H1 (cell line): ENCODE measurements around the gene TBC1D22B. TPM values are rescaled to one million over a fixed set of nuclear protein-coding genes. Genes with fewer than 3 reads are reported as not detected.

ENCODE experiments used
- CTCF ChIA-PET: fragments of 300-600 bp; sonication (Branson Sonifier 250); formaldehyde crosslinking; loops from one replicate; lab custom pipeline; 2021; ENCODE audit not compliant: partially characterized antibody; lab: Charles Lee
- POLR2A ChIA-PET: fragments of 300-600 bp; sonication (Branson Sonifier 250); formaldehyde crosslinking; loops from one replicate; lab custom pipeline; 2021; ENCODE audit warnings: inconsistent platforms; ENCODE audit not compliant: partially characterized antibody; lab: Charles Lee
- DNase-seq, 2 experiments: peaks; one replicate each; pipeline versions ENCODE4 v3.0.0 to v3.0.0-alpha.2; 2010 to 2022; ENCODE audit warnings: low spot score in 2 of 2, low read depth in 1 of 2, mixed read lengths in 1 of 2
- FAIRE-seq: peaks from 2 replicates; lab custom pipeline; 2011; peaks lifted over from hg19 to GRCh38; lab: Jason Lieb, UNC
- H2AFZ ChIP-seq: 2 replicates; pipeline ENCODE4 v1.8.1; 2012; ENCODE audit warnings: low read length, inconsistent platforms
- H2AK5ac ChIP-seq: 2 replicates; pipeline ENCODE4 v1.6.1; 2013; ENCODE audit warnings: low read depth, low read length
- H2BK120ac ChIP-seq: replicated peaks from 2 replicates; pipeline ENCODE3; 2013; ENCODE audit warnings: low read depth, low read length, inconsistent platforms
- H2BK12ac ChIP-seq: 2 replicates; pipeline ENCODE4 v1.6.1; 2013; ENCODE audit warnings: low read depth, low read length
- H2BK15ac ChIP-seq: 2 replicates; pipeline ENCODE4 v1.6.1; 2013; ENCODE audit warnings: low read length
- H2BK20ac ChIP-seq: 2 replicates; pipeline ENCODE4 v1.6.1; 2013; ENCODE audit warnings: low read length
- H2BK5ac ChIP-seq: 2 replicates; pipeline ENCODE4 v1.6.1; 2013; ENCODE audit warnings: low read depth, low read length
- H3K14ac ChIP-seq: 2 replicates; pipeline ENCODE4 v1.6.1; 2013; ENCODE audit warnings: inconsistent platforms; ENCODE audit not compliant: insufficient read length
- H3K18ac ChIP-seq: 2 replicates; pipeline ENCODE4 v1.6.1; 2013; ENCODE audit warnings: low read length; ENCODE audit errors: extremely low read depth
- H3K23ac ChIP-seq: 2 replicates; pipeline ENCODE4 v1.6.1; 2013; ENCODE audit warnings: inconsistent platforms; ENCODE audit not compliant: insufficient read length
- H3K23me2 ChIP-seq: 2 replicates; pipeline ENCODE4 v1.6.1; 2013; ENCODE audit warnings: low read depth, low read length
- H3K27ac ChIP-seq: 2 replicates; pipeline ENCODE4 v1.6.1; 2011; ENCODE audit warnings: low read depth, low read length, inconsistent platforms
- H3K27me3 ChIP-seq, 4 experiments: replicated peaks in 1 of 4; 1 replicate in 1 of 4; 2 replicates in 3 of 4; pipeline versions ENCODE4 v1.6.1 to v1.8.1; 2011 to 2013; ENCODE audit warnings: low read length in 3 of 4, mild to moderate bottlenecking in 3 of 4, inconsistent platforms in 2 of 4, mixed read lengths in 2 of 4, moderate library complexity in 1 of 4; ENCODE audit not compliant: control insufficient read depth in 3 of 4, insufficient read depth in 3 of 4; ENCODE audit errors: extremely low read depth in 1 of 4
- H3K36me3 ChIP-seq, 4 experiments: 2 replicates each; pipeline versions ENCODE4 v1.6.1 to v1.8.1; 2011 to 2013; ENCODE audit warnings: mild to moderate bottlenecking in 4 of 4, low read length in 3 of 4, moderate library complexity in 2 of 4, control low read depth in 1 of 4, inconsistent platforms in 1 of 4; ENCODE audit not compliant: insufficient read depth in 4 of 4, control insufficient read depth in 2 of 4
- H3K4ac ChIP-seq: replicated peaks from 2 replicates; pipeline ENCODE3; 2013; ENCODE audit warnings: low read length, low read depth, mixed read lengths, inconsistent platforms; ENCODE audit not compliant: insufficient read length
- H3K4me1 ChIP-seq, 4 experiments: replicated peaks in 1 of 4; 1 replicate in 1 of 4; 2 replicates in 3 of 4; pipeline versions ENCODE4 v1.6.1 to v1.8.1; 2011 to 2013; ENCODE audit warnings: low read length in 3 of 4, inconsistent platforms in 2 of 4, mixed read lengths in 1 of 4; ENCODE audit not compliant: insufficient read depth in 4 of 4, control insufficient read depth in 3 of 4
- H3K4me2 ChIP-seq, 2 experiments: 2 replicates each; pipeline versions ENCODE4 v1.6.1 to v1.8.1; 2011 to 2013; ENCODE audit warnings: low read depth in 2 of 2, low read length in 2 of 2, control low read depth in 1 of 2, inconsistent platforms in 1 of 2, mild to moderate bottlenecking in 1 of 2; ENCODE audit not compliant: insufficient read depth in 1 of 2
- H3K4me3 ChIP-seq, 4 experiments: fragments of 200-600, 300-600 bp in 1 of 4; sonication (generic), shearing (Covaris generic), sonication (Bioruptor Twin) in 1 of 4; 2 replicates each; pipeline versions ENCODE4 v1.5.1 to v1.8.1; 2011 to 2016; ENCODE audit warnings: low read length in 4 of 4, low read depth in 3 of 4, control low read depth in 2 of 4, inconsistent platforms in 2 of 4, mild to moderate bottlenecking in 2 of 4, mixed read lengths in 1 of 4, moderate library complexity in 1 of 4; ENCODE audit not compliant: insufficient read depth in 2 of 4; ENCODE audit errors: extremely low read depth in 1 of 4
- H3K56ac ChIP-seq: replicated peaks from 2 replicates; pipeline ENCODE3; 2013; ENCODE audit warnings: low read depth, mild to moderate bottlenecking, mixed read lengths, low read length, inconsistent platforms; ENCODE audit not compliant: insufficient read length
- H3K79me1 ChIP-seq: 2 replicates; pipeline ENCODE4 v1.6.1; 2013; ENCODE audit warnings: low read depth, low read length, control low read depth
- H3K79me2 ChIP-seq, 2 experiments: 2 replicates each; pipeline versions ENCODE4 v1.6.1 to v1.8.1; 2012 to 2013; ENCODE audit warnings: low read length in 2 of 2, mild to moderate bottlenecking in 2 of 2, inconsistent platforms in 1 of 2; ENCODE audit not compliant: insufficient read depth in 2 of 2, control insufficient read depth in 1 of 2
- H3K9ac ChIP-seq, 4 experiments: replicated peaks in 1 of 4; 1 replicate in 1 of 4; 2 replicates in 3 of 4; pipeline versions ENCODE4 v1.6.1 to v1.8.1; 2011 to 2013; ENCODE audit warnings: low read depth in 3 of 4, low read length in 3 of 4, control low read depth in 2 of 4, mild to moderate bottlenecking in 2 of 4, moderate library complexity in 2 of 4, inconsistent platforms in 1 of 4; ENCODE audit errors: extremely low read depth in 1 of 4
- H3K9me3 ChIP-seq, 2 experiments: 2 replicates each; pipeline versions ENCODE4 v1.6.1 to v1.8.1; 2012 to 2013; ENCODE audit warnings: mild to moderate bottlenecking in 2 of 2, moderate library complexity in 2 of 2, control low read depth in 1 of 2, inconsistent platforms in 1 of 2, low read depth in 1 of 2, low read length in 1 of 2, mixed read lengths in 1 of 2; ENCODE audit not compliant: insufficient read depth in 2 of 2
- H4K20me1 ChIP-seq, 2 experiments: replicated peaks in 1 of 2; 2 replicates each; pipeline versions ENCODE3 to v1.8.1; 2011 to 2013; ENCODE audit warnings: inconsistent platforms in 2 of 2, low read length in 2 of 2, mild to moderate bottlenecking in 1 of 2; ENCODE audit not compliant: insufficient read depth in 2 of 2, control insufficient read depth in 1 of 2
- H4K5ac ChIP-seq: 2 replicates; pipeline ENCODE4 v1.6.1; 2013; ENCODE audit warnings: low read length, low read depth, mixed read lengths, inconsistent platforms; ENCODE audit not compliant: insufficient read length
- H4K8ac ChIP-seq: 2 replicates; pipeline ENCODE4 v1.8.0; 2013; ENCODE audit warnings: mild to moderate bottlenecking, moderate library complexity, low read length, inconsistent platforms; ENCODE audit not compliant: insufficient read depth; ENCODE audit errors: extremely low read depth
- H4K91ac ChIP-seq: replicated peaks from 2 replicates; pipeline ENCODE3; 2013; ENCODE audit warnings: low read length, mixed read lengths, inconsistent platforms; ENCODE audit not compliant: insufficient read length
- SIN3A ChIP-seq, 2 experiments: IDR thresholded peaks in 1 of 2; conservative IDR thresholded peaks in 1 of 2; 2 replicates each; pipeline ENCODE4 v1.6.1; 2011 to 2012; ENCODE audit warnings: low read length in 2 of 2, improper control_type of control experiment in 1 of 2, low read depth in 1 of 2, mild to moderate bottlenecking in 1 of 2
- TAF1 ChIP-seq: IDR thresholded peaks from 2 replicates; pipeline ENCODE4 v1.6.1; 2011; ENCODE audit warnings: mild to moderate bottlenecking, low read depth, low read length
- WGBS, 2 experiments: shearing (Covaris generic) in 1 of 2; methylation state at CpG; one replicate each; pipeline versions ENCODE4 v1.1.6 to v1.1.7; 2013 to 2015; ENCODE audit warnings: low lambda C conversion rate in 2 of 2, mixed read lengths in 2 of 2, inconsistent platforms in 1 of 2, low coverage in 1 of 2, missing lambda C conversion rate in 1 of 2; ENCODE audit not compliant: insufficient replicate concordance in 2 of 2, insufficient coverage in 1 of 2, insufficient read length in 1 of 2; ENCODE audit errors: extremely low coverage in 1 of 2, missing lambda C conversion rate in 1 of 2; 5-methylcytosine and 5-hydroxymethylcytosine counted together
- polyA plus RNA-seq, 7 experiments: library from polyadenylated mRNA; depleted of rRNA in 3 of 7; stranded (reverse) in 5 of 7; unstranded in 2 of 7; fragments of >200 nt in 5 of 7; fragments of 200-250 nt in 2 of 7; gene quantifications; 1 replicate in 5 of 7; 2 replicates in 1 of 7; 4 replicates in 1 of 7; pipeline versions ENCODE4 v1.2.1 to v1.2.3, GENCODE V29; 2011 to 2013; ENCODE audit warnings: missing spikeins in 2 of 7, mixed read lengths in 2 of 7
- total RNA-seq: library from RNA; stranded (reverse); fragmentation: NEBNext Ultra II Directional; extraction: Animal tissue kit (Norgen Biotek cat#: 25700); gene quantifications from 2 replicates; pipeline ENCODE4 v1.2.1, GENCODE V29; 2021

The TBC1D22B gene
- total and polyA plus RNA-seq, 2 of the 8 experiments (the other 6 are each of a cell fraction or from before 2014, with no cell fraction given): 10.1 to 17.4 TPM

GRCh38 chr6:37257320-37257633 lies 295 bp upstream of the TBC1D22B start:
- Histone ChIP-seq H3K79me1 (no peaks in the 10 kb centered on the region), H2BK15ac (no peak overlapping the region), H3K9me3 (no peaks in the 10 kb centered on the region), H3K23me2 (peaks cover 7% of the 10 kb centered on the region), H4K8ac (no peak overlapping the region), H3K14ac (no peak overlapping the region), H2AK5ac (no peak overlapping the region), H3K36me3 (no peaks in the 10 kb centered on the region), H3K4me1 (peaks cover 0 to 4% (median 3%) of the 10 kb centered on the region in 4 experiments; a peak in 3 of 7 replicates), H3K27ac (no peak overlapping the region), H2AFZ (peak overlapping the region; percentile 50; the same call in 1 of the 2 replicates), H3K4me3 (peak overlapping the region; percentile 92 to 94 (median 94)), H3K18ac (no peak overlapping the region), H3K4ac (no peak overlapping the region), H2BK12ac (no peak overlapping the region), H3K79me2 (peaks cover 0 to 39% of the 10 kb centered on the region in 2 experiments; a peak in 2 of 4 replicates), H2BK120ac (no peak overlapping the region), H2BK20ac (no peak overlapping the region), H3K23ac (no peak overlapping the region), H3K56ac (no peak overlapping the region), H3K9ac (peak overlapping the region in 2 of 4 experiments; percentile 23 to 94; a peak in 3 of 7 replicates), H4K5ac (no peak overlapping the region), H3K27me3 (no peaks in the 10 kb centered on the region), H4K91ac (no peak overlapping the region), H3K4me2 (peak overlapping the region; percentile 67 to 72), H2BK5ac (no peak overlapping the region; the same call in 1 of the 2 replicates), H4K20me1 (no peaks in the 10 kb centered on the region)
- FAIRE-seq (peak; percentile 97), DNase-seq (no peak)
- ChIA-PET CTCF (interaction anchor here (0.6 to 1.2 kb wide), 2 partner anchors 36 to 87 kb away, joined by 3 to 4 read pairs; partner anchors contain the start of gene PIM1), POLR2A (interaction anchor here (0.6 to 1.6 kb wide), 9 partner anchors 9 to 372 kb away, joined by 3 to 5 read pairs (median 3); partner anchors contain the start of gene C6orf89)
- 5% methylated on average over 9 of the region's 9 CpGs; no CpG with 5 or more reads in 1 of the 2 experiments for WGBS, 2 experiments
- TF ChIP-seq TAF1 (no peak), SIN3A (conservative IDR thresholded peaks at IDR 0.05 in 1 of 2, IDR thresholded peaks at IDR 0.05 in 1 of 2; ENCODE audit: low read depth in 1 of 2, low read length in 2 of 2) (0 out of 4 replicates have a peak, but pooled peaks of 1 of the 2 experiments have one; percentile 5)
